Left ventricle myocardium inferior (tissue), 1 donor: ENCODE data around the gene NACC2. TPM values are rescaled to one million over a fixed set of nuclear protein-coding genes. Genes with fewer than 3 reads are reported as not detected.

ENCODE experiments used
- DNase-seq: peaks from one replicate; pipeline ENCODE4 v3.0.0-alpha.2; 2020
- H3K27ac ChIP-seq: fragments of 200-600 bp; replicated peaks from 2 replicates; pipeline ENCODE4 v1.8.0; 2021
- H3K27me3 ChIP-seq: fragments of 200-600 bp; 2 replicates; pipeline ENCODE4 v1.8.0; 2021; ENCODE audit warnings: low read depth
- H3K36me3 ChIP-seq: fragments of 200-600 bp; 2 replicates; pipeline ENCODE4 v1.8.0; 2021
- H3K4me1 ChIP-seq: fragments of 200-600 bp; 2 replicates; pipeline ENCODE4 v1.8.0; 2021
- H3K4me3 ChIP-seq: fragments of 200-600 bp; 2 replicates; pipeline ENCODE4 v1.8.0; 2021; ENCODE audit warnings: mild to moderate bottlenecking, moderate library complexity
- H3K9me3 ChIP-seq: fragments of 200-600 bp; replicated peaks from 2 replicates; pipeline ENCODE4 v1.8.0; 2021
- intact Hi-C: fragments of 100-400 bp; cut with micrococcal nuclease; formaldehyde crosslinking; loops from one replicate; pipeline ENCODE4 v1.11.0; 2022
- total RNA-seq: library from RNA; stranded (reverse); fragmentation: NEBNext Ultra II Directional; extraction: Animal tissue kit (Norgen Biotek cat#: 25700); gene quantifications from one replicate; pipeline ENCODE4 v1.2.1, GENCODE V29; 2021
- TF ChIP-seq, protein P1 (sequence below): fragments of 200-600 bp; IDR thresholded peaks from 2 replicates; pipeline ENCODE4 v1.8.0; 2021; ENCODE audit warnings: antibody characterized with exemption, mild to moderate bottlenecking, borderline replicate concordance
- donor health status: DM: no; HTN: yes; CAD: no; lungs with severe emphysema.

NACC2 gene
- total RNA-seq, 1 donor from 2014 or later: 29.5 TPM

DNA sequence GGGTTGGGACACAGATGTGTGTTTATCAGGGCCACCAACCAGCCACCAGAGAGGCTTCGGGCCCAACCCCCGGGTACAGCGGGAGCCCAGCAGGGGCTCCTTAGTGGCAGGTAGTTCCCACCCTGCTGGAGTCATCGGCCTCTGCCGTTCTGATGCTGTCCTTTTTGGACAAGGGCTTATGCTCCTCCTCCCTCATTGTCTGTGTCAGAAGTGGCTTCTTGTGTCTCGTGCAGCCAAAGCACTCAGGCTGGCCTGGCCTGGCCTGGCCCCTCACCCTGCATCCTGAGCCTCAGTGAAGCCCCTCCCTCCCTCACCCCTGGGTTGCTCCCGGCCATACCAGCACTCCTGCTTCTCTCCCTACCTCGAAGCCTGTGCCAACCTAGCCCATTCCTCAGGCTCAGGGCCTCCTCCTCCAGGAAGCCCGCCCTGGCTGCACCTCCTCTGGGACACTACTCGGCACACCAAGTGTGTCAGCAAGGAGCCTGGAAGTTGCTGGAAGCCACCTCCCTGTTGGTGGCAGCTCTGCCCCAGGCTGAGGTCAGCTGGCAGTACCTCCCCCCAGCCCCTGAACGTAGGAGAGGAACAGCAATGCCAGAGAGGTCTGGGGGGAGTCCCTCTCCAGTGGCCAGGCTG lies 129.8 kb downstream of the NACC2 start:
- TF ChIP-seq, protein P1, sequence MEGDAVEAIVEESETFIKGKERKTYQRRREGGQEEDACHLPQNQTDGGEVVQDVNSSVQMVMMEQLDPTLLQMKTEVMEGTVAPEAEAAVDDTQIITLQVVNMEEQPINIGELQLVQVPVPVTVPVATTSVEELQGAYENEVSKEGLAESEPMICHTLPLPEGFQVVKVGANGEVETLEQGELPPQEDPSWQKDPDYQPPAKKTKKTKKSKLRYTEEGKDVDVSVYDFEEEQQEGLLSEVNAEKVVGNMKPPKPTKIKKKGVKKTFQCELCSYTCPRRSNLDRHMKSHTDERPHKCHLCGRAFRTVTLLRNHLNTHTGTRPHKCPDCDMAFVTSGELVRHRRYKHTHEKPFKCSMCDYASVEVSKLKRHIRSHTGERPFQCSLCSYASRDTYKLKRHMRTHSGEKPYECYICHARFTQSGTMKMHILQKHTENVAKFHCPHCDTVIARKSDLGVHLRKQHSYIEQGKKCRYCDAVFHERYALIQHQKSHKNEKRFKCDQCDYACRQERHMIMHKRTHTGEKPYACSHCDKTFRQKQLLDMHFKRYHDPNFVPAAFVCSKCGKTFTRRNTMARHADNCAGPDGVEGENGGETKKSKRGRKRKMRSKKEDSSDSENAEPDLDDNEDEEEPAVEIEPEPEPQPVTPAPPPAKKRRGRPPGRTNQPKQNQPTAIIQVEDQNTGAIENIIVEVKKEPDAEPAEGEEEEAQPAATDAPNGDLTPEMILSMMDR: no peak

GRCh38 chr9:135963938-135964337 lies 131.2 kb downstream of the NACC2 start:
- no peaks in the 10 kb centered on the region for H3K36me3 ChIP-seq
- no peak overlapping the region for H3K27ac ChIP-seq
- H3K27me3 ChIP-seq: no peaks in the 10 kb centered on the region
- H3K4me1 ChIP-seq: peaks cover 45% of the 10 kb centered on the region
- intact Hi-C loops: no loop called here
- TF ChIP-seq, protein P1: no peak
- DNase-seq: no peak
- H3K9me3 ChIP-seq: no peaks in the 10 kb centered on the region
- no peak overlapping the region for H3K4me3 ChIP-seq

More for the DNA sequence above, 129.8 kb downstream of the NACC2 start:
- DNase-seq: no peak
- Histone ChIP-seq H3K4me1 (peaks cover 40% of the 10 kb centered on the region), H3K4me3 (no peak overlapping the region), H3K27ac (no peak overlapping the region), H3K36me3 (no peaks in the 10 kb centered on the region), H3K9me3 (no peaks in the 10 kb centered on the region), H3K27me3 (no peaks in the 10 kb centered on the region)
- intact Hi-C loops: loop anchor here (5.0 kb wide), 1 partner anchor 157 kb away; no protein-coding TSS in a partner anchor

DNA sequence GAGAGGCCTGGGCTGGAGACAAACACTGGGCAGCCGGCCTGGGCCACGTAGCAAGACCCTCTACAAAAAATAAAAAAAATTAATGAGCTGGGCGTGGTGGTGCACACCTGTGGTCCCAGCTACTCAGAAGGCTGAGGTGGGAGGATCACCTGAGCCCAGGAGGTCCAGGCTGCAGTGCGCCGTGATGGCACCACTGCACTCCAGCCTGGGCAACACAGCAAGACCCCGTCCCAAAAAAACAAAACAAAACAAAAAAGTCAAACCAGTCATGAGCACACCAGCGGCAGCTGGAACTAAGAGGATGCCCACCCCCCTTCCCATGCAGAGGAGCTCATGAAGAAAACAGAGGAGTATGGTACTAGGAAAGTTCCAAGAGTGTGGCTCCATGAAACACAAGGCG lies 131.8 kb downstream of the NACC2 start:
- H3K4me3 ChIP-seq: no peak overlapping the region
- H3K4me1 ChIP-seq: peaks cover 45% of the 10 kb centered on the region
- no peaks in the 10 kb centered on the region for H3K27me3 ChIP-seq
- no peaks in the 10 kb centered on the region for H3K36me3 ChIP-seq
- no peak for DNase-seq
- TF ChIP-seq, protein P1: no peak
- intact Hi-C loops: no loop called here
- no peak overlapping the region for H3K27ac ChIP-seq
- H3K9me3 ChIP-seq: no peaks in the 10 kb centered on the region

- no peak for DNase-seq
- intact Hi-C loops: no loop called here
Measured at GRCh38 chr9:135962696-135963307, 132.3 kb downstream of the NACC2 start.

DNA sequence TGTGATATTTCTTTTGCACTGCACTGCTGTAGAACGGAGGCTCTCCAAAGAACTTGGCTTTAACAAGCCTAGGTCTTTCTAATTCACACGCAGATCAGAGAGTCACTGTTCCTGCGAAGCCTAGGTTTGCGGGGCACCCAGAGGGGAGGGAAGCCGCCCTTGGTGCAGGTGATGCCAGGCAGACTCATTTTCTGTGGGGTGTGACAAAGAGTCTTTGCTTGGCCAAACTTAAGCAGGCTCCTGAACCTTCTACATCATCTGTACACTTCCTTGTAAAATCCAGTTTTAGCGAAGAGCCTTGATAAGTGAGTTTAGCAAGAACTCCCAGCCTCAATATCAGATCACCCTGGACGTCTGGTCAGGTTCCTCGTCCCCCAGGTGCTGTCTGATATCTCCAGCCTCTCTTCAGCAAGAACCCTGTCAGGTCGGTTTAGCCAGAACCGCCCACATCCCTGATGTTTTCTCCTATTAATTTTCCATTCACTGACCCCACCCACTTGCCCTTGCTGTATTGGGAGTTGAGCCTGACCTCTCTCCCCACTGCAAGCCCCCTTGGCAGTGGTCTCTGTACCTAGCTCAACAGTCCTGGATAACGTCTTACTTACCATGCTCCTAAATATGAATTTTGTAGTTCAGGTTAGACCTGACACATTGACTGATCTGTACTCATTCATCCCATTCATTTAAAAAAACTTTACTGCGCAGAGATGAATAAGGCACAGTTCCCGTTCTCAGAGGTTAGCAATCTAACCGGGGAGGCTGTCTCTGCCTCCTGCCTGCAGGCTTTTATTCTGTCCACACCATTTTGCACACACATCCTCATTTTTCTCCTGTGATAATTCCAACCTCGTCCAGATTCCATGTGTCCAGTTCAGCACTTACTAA lies 133.0 kb downstream of the NACC2 start:
- peak overlapping the region; percentile 85 for H3K4me3 ChIP-seq
- intact Hi-C loops: no loop called here
- no peaks in the 10 kb centered on the region for H3K9me3 ChIP-seq
- H3K36me3 ChIP-seq: no peaks in the 10 kb centered on the region
- no peak for DNase-seq
- H3K4me1 ChIP-seq: peaks cover 45% of the 10 kb centered on the region
- H3K27me3 ChIP-seq: no peaks in the 10 kb centered on the region
- H3K27ac ChIP-seq: peak overlapping the region; percentile 34
- TF ChIP-seq, protein P1: no peak

More at GRCh38 chr9:135962696-135963307, 132.3 kb downstream of the NACC2 start:
- H3K27ac ChIP-seq: no peak overlapping the region
- no peaks in the 10 kb centered on the region for H3K36me3 ChIP-seq
- H3K9me3 ChIP-seq: no peaks in the 10 kb centered on the region
- peaks cover 45% of the 10 kb centered on the region for H3K4me1 ChIP-seq
- no peaks in the 10 kb centered on the region for H3K27me3 ChIP-seq
- H3K4me3 ChIP-seq: no peak overlapping the region
- TF ChIP-seq, protein P1: no peak
